ENCODE results near the gene ZFC3H1. TPM values are rescaled to one million over a fixed set of nuclear protein-coding genes. Genes with fewer than 3 reads are reported as not detected.

Gene ZFC3H1
- total and polyA plus RNA-seq, 2 donors from 2014 or later = 11.2 to 42.4 TPM

- FAIRE-seq (no peak), DNase-seq (no peak)
- Histone ChIP-seq H3K36me3 (ENCODE audit: control insufficient read depth in 2 of 3, insufficient read depth in 3 of 3, low read length in 3 of 3) (peaks cover 4 to 23% (median 4%) of the 10 kb centered on the region in 3 donors), H3K9me3 (ENCODE audit: control insufficient read depth in 2 of 3, insufficient read depth in 1 of 3, low read length in 3 of 3) (no peaks in the 10 kb centered on the region), H3K27me3 (ENCODE audit: control insufficient read depth, insufficient read depth, low read length) (no peaks in the 10 kb centered on the region), H3K4me1 (ENCODE audit: control insufficient read depth in 2 of 3, insufficient read depth in 2 of 3, low read depth in 1 of 3, low read length in 3 of 3) (peaks cover 0 to 2% (median 0%) of the 10 kb centered on the region in 3 donors), H3K27ac (ENCODE audit: low read depth in 2 of 2, low read length in 2 of 2) (no peak overlapping the region), H3K4me3 (ENCODE audit: low read length in 3 of 3) (no peak overlapping the region), H3K9ac (ENCODE audit: low read length in 3 of 3) (no peak overlapping the region)
- intact Hi-C loops (cut with DNase I) = no loop called here
- TF ChIP-seq CTCF (IDR thresholded peaks at IDR 0.05; ENCODE audit: borderline replicate concordance, extremely low read depth, insufficient read depth) = no peak
Observed at GRCh38 chr12:71654200-71654599, 9.4 kb downstream of the ZFC3H1 start.

GRCh38 chr12:71653137-71653536, 10.5 kb downstream of the ZFC3H1 start:
- FAIRE-seq (no peak), DNase-seq (no peak)
- Histone ChIP-seq H3K27me3 (ENCODE audit: control insufficient read depth, insufficient read depth, low read length) (no peaks in the 10 kb centered on the region), H3K4me1 (ENCODE audit: control insufficient read depth in 2 of 3, insufficient read depth in 2 of 3, low read depth in 1 of 3, low read length in 3 of 3) (peaks cover 0 to 2% (median 0%) of the 10 kb centered on the region in 3 donors), H3K27ac (ENCODE audit: low read depth in 2 of 2, low read length in 2 of 2) (no peak overlapping the region), H3K9me3 (ENCODE audit: control insufficient read depth in 2 of 3, insufficient read depth in 1 of 3, low read length in 3 of 3) (no peaks in the 10 kb centered on the region), H3K4me3 (ENCODE audit: low read length in 3 of 3) (no peak overlapping the region), H3K36me3 (ENCODE audit: control insufficient read depth in 2 of 3, insufficient read depth in 3 of 3, low read length in 3 of 3) (peaks cover 0 to 13% (median 4%) of the 10 kb centered on the region in 3 donors), H3K9ac (ENCODE audit: low read length in 3 of 3) (no peak overlapping the region)
- TF ChIP-seq CTCF (IDR thresholded peaks at IDR 0.05; ENCODE audit: borderline replicate concordance, extremely low read depth, insufficient read depth) = no peak
- intact Hi-C loops (cut with DNase I) = no loop called here

DNA sequence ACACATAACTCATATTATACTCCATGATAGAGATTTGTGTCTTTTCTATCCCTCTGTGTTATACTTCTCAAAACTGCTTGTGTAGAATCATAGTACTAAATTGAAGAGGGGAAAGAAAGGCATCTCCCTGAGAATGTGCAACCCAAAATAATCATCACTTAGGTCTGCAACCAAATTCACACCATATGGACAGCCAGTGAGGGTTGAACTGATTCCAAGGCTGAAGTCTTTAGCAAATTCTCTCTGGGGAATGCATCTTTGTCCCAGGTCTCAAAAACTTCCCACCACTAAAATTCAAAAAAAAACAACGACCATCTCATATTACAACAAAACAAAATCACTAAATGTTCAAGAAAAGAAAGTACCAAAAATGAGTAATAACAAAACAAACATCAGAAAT, 11.0 kb downstream of the ZFC3H1 start:
- H3K4me3 ChIP-seq (ENCODE audit: low read length in 3 of 3) = no peak overlapping the region
- peaks cover 0 to 13% (median 4%) of the 10 kb centered on the region in 3 donors for H3K36me3 ChIP-seq (ENCODE audit: control insufficient read depth in 2 of 3, insufficient read depth in 3 of 3, low read length in 3 of 3)
- DNase-seq (no peak), FAIRE-seq (no peak)
- peaks cover 0 to 2% (median 0%) of the 10 kb centered on the region in 3 donors for H3K4me1 ChIP-seq (ENCODE audit: control insufficient read depth in 2 of 3, insufficient read depth in 2 of 3, low read depth in 1 of 3, low read length in 3 of 3)
- no peak overlapping the region for H3K27ac ChIP-seq (ENCODE audit: low read depth in 2 of 2, low read length in 2 of 2)
- H3K9ac ChIP-seq (ENCODE audit: low read length in 3 of 3) = no peak overlapping the region
- no peaks in the 10 kb centered on the region for H3K9me3 ChIP-seq (ENCODE audit: control insufficient read depth in 2 of 3, insufficient read depth in 1 of 3, low read length in 3 of 3)
- H3K27me3 ChIP-seq (ENCODE audit: control insufficient read depth, insufficient read depth, low read length) = no peaks in the 10 kb centered on the region
- intact Hi-C loops (cut with DNase I) = no loop called here
- no peak for TF ChIP-seq CTCF (IDR thresholded peaks at IDR 0.05; ENCODE audit: borderline replicate concordance, extremely low read depth, insufficient read depth)

GRCh38 chr12:71649401-71649800, 14.2 kb downstream of the ZFC3H1 start:
- H3K27me3 ChIP-seq (ENCODE audit: control insufficient read depth, insufficient read depth, low read length) = no peaks in the 10 kb centered on the region
- intact Hi-C loops (cut with DNase I) = no loop called here
- no peaks in the 10 kb centered on the region for H3K4me1 ChIP-seq (ENCODE audit: control insufficient read depth in 2 of 3, insufficient read depth in 2 of 3, low read depth in 1 of 3, low read length in 3 of 3)
- TF ChIP-seq CTCF (IDR thresholded peaks at IDR 0.05; ENCODE audit: borderline replicate concordance, extremely low read depth, insufficient read depth) = no peak
- H3K36me3 ChIP-seq (ENCODE audit: control insufficient read depth in 2 of 3, insufficient read depth in 3 of 3, low read length in 3 of 3) = peaks cover 0 to 13% (median 3%) of the 10 kb centered on the region in 3 donors
- H3K9me3 ChIP-seq (ENCODE audit: control insufficient read depth in 2 of 3, insufficient read depth in 1 of 3, low read length in 3 of 3) = no peaks in the 10 kb centered on the region
- H3K27ac ChIP-seq (ENCODE audit: low read depth in 2 of 2, low read length in 2 of 2) = no peak overlapping the region
- no peak overlapping the region for H3K9ac ChIP-seq (ENCODE audit: low read length in 3 of 3)
- FAIRE-seq = no peak
- H3K4me3 ChIP-seq (ENCODE audit: low read length in 3 of 3) = no peak overlapping the region
- no peak for DNase-seq
